Fibroblast of skin of back (primary cell): ENCODE data around the gene ACIN1.
"Not testable (repeated sequence)": the region's sequence is repeated elsewhere in the genome, so short reads cannot be mapped to it uniquely, and the experiment has no call there.

Source experiments
- DNase-seq: peaks from one replicate; pipeline ENCODE4 v3.0.0-alpha.2; 2013

The ACIN1 gene

DNA sequence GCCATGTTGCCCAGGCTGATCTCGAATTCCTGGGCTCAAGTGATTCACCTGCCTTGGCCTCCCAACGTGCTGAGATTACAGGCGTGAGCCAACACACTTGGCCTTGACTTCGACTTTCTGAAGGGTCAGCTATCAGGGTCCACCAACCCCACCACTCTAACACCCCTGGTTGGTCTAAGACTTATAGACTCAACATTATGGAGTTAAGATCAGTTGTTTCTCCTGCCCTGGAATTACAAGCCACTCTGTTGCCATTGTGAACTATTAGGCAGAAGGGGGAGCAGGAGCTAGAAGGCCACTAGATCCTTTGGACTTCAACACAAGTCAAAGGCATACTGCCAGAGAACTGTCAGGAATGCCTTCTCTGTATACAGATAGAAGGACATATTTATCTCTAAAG is 54.8 kb downstream of the ACIN1 start:
- no peak for DNase-seq

DNA sequence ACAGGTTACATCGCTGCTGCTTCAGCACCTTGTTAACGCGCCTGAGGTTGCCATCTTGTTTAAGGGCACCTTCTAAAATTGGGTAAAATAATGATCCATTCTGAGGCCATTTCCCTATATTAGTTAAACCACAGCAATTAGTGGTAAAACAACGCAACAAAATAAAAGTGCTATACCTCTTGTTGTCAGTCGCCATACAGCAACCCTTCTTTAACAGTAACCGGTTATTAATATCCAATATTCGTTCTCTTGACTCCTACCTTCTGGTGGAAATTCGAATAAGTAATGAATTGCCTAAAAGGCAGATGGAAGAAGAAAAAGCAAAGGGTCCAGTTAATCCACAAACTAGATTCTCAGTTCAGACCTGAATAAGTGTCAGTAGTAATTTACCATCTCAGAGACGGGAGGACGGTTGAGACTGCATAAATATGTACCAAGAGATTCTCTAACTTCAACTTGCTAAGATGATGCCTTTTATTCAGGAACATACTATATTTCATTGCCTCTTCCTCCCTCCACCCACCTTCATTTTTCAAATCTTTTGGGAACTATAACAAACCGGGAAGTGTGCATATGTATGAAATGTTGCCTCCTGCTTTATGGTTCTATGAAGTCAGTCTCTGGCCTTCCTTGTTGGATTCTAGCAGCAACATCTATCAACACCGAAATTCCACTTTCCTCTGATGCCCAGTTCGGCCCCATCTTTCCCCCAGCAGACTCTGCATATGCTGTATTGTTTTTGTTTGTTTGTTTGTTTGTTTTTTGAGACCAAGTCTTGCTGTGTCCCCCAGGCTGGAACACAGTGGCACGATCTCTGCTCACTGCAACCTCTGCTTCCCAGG is 59.4 kb downstream of the ACIN1 start:
- DNase-seq: no peak

DNA sequence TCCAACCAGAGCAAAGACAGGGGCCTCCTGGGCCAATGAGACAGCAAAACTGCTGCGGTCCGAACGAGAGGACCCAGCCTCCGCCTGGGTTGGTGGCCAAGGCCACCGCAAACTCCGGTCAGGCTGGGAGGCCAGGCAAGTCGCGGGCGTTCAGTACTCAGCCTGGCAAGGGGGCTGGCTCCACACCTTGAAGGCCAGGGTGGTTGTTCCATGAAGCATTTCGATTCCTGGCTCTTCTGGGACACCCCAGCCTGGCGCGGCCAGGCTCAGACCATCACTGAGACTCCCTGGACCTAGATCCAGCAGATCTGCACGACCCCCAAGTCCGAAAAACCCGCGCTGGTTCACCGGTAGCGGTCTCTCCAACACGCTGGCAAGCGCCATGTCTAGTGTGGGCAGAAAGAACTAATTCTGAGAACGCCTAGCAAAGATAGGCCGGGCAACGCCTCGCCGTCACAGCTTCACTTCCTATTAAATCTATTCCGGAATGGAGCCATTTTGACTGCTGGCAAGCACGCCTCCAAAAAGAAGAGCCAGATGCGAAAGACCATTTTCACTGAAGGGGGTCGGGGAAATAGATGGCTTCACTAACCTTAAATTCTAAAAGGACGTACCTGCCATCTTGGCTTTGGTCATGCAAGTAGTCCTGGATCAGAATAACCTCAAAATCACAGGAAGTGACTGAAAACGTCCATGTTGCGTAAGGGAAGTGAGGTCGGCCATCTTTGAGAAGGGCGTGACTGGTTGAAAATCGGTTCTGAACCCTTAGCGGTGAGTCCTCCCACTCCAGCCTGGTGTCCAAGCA is 60.2 kb downstream of the ACIN1 start, which contains the start of gene PSMB5:
Gene PSMB5 (minus strand): TSS at position 403 of the 805 bp plus-strand sequence. CDS start 19 bp downstream, at position 384.
- peak; percentile 93 for DNase-seq

DNA sequence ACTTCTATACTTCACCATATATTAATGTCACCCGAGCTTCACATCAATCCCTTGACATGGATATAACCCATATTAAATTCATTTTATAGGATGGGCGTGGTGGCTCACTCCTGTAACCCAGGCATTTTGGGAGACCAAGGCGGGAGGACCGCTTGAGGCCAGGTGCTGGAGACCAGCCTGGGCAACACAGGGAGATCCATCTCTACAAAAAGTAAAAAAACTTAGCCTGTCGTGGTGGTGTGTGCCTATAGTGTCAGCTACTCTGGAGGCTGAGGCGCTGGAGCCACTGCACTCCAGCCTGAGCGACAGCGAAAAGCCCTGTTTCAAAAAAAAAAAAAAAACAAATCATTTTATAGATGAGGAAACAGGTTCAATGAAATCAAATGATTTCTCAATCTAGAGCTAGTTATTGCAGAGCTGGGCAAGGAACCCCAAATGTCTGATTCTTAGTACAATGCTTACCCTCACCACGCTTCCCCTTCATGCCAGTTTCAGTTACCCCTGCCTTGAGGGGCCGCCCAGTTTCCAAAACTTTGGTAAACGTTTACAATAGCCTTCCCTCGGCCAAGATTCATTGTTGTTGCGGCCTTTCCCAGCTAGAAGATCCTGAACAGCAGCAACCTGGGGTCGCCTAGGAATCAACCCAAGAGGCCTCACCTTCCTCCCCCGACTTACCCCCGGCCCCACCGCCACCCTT is 61.0 kb downstream of the ACIN1 start:
- DNase-seq: no peak

DNA sequence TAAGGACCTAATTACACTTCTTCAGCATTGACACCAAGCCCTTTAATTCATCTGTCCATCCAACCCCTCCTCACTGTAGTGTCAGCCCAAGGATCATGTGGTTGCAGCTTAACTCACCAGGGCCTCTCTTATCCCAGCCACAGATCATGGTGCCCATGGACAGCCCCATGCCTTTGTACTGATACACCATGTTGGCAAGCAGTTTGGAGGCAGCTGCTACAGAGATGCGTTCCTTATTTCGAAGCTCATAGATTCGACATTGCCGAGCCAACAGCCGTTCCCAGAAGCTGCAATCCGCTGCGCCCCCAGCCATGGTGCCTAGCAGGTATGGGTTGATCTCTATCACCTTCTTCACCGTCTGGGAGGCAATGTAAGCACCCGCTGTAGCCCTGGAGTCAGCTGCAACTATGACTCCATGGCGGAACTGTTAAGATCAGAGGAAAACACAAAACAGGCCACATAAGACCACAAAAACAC is 61.6 kb downstream of the ACIN1 start:
- no peak for DNase-seq

DNA sequence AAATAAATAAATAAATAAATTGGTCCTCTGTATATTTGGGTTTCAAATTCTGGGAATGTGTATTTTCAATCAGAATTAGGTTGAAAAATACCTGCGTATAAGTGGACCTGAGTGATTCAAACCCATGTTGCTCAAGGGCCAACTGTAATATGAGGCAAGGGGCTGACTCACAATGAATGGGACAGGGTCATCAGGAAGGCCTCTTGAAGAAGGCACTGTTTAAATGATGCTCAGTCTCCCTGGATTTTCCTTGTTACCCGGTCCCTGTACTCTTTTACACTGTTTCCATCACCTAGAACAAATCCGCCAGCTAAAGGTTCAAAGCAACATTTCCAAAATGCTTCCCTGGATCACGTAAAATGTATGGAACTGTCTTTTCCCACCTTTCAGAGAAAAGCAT is 64.0 kb downstream of the ACIN1 start:
- DNase-seq: no peak

DNA sequence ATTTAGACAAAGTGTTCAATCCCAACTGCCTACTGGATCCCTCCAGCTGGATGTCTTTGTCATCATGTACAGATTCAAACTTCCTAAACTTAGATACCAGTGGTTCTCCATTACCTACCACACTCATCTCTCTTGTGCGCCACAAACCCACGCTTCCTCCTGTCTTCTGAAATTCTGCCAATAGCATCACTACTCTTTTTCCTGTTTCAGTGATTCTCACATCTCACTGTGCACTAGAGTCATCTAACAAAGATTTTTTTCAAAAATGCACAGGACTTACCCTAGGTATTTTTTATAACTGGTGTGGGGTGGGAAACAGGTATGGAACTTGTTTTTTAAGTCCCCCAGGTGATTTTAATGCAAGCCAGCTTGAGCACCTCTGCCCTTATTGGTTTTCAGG is 66.1 kb downstream of the ACIN1 start:
- no peak for DNase-seq

DNA sequence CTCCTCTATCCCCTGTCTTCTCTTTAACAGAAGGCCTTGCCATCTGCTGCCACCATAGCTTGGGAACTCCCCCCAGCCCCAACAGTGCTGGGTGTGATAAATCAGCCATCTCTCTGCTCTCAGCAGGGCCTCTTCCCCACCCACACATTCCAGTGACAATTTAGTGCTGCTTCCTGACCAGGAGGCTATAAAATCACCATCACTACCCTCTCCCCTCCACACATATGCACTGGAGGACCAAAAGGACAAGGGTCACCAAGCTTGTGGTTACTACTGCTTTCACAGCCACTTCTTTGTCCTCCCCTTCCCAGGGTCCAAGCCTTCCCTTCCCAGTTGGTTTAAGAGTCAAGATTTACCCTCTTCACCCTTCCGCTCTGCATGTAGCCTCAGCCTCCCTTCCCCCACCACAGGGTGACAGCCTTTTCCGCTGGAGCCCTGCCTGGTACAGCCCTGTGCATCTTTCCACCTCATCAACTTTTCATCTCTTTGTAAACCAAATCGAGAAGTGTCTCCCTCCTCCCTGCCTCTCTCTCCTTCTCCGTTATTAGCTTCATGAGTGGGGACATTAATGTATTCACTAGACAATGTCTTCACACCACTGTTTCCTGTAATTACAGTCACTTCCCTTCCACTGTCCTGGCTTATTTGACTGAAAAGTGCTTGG is 69.7 kb downstream of the ACIN1 start:
- DNase-seq: no peak

DNA sequence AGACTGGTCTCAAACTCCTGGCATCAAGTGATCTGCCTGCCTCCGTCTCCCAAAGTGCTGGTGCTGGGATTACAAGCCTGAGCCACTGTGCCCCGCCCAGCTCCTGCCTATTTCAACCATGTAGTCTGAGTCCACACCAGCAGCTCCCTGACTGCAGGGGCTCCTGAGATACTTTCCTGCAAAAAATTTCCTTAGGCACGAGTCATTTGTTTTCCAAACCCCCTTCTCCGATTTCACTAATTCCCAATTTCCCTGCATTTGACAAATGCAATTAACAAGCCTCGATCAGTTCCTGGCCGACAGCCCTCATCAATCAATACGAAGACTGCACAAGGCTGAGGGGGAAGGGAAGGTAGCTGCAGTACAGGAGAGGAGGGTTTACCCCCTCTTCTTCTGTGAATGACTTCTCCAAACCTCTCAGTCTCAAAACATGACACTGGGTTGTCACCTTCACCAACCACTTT is 70.3 kb downstream of the ACIN1 start:
- DNase-seq: no peak

DNA sequence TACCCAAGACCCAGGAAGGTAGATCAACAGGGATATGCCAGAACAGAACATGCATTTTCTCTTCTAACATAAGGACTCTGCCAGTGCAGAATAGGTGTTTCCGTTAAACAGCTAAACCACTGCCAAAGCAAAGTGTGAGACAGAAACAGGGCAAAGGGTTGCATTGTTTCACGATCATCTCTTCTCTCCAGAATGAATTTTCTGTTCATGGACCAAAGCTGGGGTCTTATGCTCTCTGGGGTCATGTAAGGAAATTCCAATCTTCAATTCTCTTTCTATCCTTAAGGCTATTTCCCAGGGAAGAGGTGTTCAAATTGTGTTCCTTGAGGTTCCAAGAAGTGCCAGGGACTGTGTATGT is 71.2 kb downstream of the ACIN1 start:
- DNase-seq: no peak

DNA sequence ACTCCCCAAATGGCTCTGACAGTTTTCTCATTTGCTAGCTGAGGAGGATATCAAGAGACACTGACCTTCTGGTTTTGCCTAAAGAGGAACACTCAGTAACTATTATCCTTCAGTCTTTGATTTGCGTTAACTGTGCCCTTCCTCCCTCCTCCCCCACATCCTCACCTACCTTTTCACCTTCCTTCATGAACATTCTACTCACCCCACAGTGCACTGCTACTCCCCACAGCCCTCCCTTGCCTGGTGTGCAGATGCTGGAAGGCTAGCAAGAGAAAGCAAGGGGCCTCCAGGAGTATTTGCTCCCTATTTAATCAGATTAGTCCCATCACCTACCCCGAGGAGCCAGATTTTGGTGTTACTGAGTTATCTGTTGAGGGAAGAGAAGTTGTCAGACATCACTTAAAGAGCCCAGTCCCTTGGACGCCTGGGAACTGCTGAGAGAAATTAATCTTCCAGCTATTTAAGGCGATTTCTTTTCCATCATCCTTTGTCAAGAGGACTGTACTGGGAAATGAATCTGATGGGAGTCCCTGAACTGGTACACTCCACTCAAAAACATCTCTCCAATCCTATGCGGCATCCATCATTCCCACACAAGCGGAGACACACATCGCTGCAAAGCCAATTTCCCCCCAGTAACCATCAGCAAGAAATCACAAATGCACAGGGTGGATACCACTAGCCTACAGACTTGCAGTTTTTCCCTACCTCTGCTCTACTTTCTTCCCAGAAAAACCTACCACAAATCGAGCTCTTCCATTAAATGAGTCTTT is 71.7 kb downstream of the ACIN1 start:
- no peak for DNase-seq

DNA sequence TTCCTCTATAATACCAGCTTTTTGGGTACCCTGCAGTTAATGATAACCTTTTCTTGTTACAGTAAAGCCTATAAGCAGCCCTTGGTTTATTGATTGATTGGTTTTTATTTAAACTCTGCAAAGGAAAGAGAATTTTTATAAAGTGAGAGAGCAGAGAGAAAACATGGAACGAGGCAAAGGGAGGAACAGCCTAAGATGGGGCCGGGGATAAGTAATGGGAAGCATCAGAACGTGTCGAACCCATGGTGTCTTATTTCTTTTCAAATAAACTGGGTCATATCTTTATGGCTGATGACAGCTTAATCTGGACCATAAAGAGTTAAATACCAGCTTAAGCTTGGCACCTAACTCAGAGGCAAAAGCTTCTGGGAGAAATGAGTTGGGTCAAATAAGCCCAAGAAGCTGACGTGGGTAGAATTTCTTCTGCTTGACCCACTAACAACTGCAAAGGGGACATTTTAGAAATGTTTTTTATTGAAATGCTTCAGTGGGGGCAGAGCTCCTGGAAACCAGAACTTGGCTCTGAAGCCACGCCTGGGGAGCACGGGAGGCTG is 73.0 kb downstream of the ACIN1 start:
- no peak for DNase-seq

DNA sequence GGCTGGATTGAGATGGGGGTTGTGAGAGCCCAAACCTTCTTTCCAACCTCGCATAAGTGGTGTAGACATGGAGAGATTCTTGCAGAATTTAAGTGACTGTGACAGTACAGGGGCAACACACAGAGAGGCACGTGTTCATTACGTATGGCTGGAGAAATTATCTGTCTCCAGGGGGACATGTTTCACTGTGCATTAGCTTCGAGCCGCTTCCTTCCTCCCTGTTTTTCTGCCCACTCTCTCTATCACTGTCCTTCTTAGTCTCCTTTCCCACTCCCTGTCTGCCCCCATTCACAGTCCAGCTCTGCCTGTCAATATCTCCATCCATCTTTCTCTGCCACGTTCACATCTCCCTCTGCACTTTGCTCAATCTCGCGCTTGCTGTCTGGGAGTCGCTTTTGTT is 73.5 kb downstream of the ACIN1 start:
- no peak for DNase-seq

DNA sequence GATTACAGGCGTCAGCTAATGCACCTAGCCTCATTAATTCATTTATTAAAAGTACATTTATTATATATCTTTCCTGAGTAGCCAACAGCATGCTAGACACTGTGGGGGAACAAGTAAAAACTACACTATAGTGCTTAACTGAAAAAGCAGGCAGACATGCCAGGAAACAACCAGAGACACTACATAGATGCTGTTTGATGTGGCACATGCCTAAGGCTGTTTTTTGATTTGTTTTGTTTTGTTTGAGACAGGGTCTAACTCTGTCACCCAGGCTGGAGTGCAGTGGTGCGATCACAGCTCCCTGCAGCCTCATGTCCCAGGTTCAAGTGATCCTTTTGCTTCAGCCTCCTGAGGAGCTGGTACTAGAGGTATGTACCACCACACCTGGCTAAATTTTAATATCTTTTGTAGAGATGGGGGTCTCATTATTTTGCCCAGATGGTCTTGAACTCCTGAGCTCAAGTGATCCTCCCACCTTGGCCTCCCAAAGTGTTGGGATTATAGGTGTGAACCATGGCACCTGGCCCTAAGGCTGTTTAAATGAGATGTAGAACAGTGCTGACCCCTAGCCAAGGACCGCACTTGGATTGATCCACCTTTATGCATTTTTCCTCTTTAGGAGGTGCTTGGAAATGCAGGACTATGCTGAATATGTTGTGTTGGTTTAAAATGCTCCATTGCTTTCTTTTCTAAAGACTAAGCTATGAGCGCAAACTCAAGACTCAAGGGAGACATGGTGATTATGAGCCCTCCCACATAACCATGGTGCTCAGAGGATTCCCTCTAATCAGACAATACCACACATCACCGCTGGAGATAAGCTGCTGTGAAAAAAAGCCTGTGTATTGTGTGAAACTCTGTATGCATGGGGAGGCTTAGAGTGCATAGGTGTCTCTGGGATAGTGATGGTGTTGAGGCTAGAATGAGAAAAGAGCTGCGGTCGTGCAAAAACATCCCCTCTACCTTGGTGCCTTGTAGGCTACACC is 74.5 kb downstream of the ACIN1 start:
- no peak for DNase-seq

DNA sequence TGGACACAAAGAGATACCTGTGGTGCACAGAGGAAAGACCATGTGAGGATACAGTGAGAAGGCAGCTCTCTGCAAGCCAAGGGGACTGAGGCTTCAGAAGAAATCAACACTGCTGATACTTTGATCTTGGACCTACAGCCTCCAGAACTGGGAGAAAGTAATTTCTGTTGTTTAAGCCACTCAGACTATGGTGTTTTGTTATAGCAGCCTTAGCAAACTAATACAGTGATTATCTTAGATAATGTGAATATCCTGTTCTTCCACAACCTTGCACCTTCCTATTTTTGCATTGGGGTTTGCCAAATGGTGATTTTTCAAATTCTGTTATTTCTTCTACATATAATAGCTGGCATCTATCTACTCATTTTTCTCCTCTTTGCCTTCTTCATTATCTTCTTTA is 76.8 kb downstream of the ACIN1 start:
- DNase-seq: no peak

DNA sequence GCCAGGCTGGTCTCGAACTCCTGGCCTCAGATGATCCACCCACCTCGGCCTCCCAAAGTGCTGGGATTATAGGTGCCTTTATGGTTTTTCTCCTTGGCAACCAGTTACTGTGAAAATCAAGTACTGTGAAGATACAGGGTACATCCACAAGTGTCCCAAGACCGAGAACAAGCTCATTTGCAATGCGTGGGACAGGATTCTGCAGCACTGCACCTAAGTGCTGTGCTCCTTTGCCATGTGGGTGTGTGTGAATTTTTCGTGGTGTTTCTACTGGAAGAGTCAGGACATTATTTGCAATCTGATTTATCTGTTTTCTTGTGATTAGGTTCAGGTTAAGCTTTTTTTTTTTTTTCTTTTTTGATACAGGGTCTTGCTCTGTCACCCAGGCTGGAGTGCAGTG is 77.8 kb downstream of the ACIN1 start:
- no peak for DNase-seq

DNA sequence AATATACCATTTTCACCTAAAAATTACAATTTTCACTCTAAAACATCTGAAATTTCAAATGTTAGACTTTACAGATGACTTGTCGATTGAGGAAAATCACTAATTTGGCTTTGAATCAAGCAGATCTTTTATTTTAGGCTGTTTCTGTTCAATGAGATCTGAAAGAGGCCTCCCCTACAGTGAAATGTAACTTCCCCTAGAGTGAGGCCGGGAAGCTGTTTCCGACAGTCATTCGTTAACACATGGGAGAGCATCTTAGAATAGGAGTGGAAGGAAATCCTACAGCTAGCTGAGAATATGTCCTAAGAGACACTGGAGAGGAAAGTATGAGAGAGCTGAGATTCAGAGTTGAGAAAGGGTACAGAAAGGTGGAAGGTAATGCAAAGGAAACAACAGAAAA is 79.3 kb downstream of the ACIN1 start:
- no peak for DNase-seq

DNA sequence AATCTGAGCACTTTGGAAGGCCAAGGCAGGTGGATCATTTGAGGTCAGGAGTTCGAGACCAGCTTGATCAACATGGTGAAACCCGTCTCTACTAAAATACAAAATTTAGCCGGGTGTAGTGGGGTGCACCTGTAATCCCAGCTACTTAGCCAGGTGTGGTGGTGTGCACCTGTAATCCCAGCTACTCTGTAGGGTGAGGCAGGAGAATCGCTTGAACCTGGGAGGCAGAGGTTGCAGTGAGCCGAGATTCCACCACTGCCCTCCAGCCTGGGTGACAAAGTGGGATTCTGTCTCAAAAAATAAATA is 81.2 kb downstream of the ACIN1 start:
- DNase-seq: not testable (repeated sequence)

DNA sequence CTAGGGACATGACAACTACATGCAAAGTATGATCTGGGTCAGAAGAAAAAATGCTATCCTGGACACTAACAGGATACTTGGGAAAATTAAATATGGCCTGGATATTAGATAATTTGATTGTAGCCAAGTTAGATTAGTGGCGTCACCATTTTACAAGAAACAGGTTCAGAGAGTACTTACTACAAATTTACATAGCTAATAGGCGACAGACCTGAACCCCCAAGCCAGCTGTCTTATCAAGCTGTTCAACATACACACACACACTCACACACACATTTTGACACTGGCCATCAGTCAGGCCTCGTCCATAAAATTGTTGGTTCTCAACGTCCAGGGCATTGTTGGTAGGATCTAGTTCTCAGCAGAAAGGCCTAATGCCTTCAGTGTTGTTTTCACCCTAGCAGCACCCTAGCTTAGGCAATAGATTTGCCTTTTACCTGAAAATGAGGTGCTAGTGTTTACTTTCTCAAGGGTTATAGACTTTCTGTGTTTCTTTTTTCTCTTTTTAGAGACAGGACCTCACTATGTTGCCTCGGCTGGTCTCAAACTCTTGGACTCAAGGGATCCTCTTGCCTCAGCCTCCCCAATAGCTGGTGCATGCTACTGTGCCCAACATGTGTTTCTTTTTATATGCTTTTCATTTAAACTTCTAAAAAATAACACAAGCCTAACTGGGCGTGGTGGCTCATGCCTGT is 81.7 kb downstream of the ACIN1 start:
- DNase-seq: no peak
